ENCODE results near the gene ADCY2.

Gene ADCY2

DNA sequence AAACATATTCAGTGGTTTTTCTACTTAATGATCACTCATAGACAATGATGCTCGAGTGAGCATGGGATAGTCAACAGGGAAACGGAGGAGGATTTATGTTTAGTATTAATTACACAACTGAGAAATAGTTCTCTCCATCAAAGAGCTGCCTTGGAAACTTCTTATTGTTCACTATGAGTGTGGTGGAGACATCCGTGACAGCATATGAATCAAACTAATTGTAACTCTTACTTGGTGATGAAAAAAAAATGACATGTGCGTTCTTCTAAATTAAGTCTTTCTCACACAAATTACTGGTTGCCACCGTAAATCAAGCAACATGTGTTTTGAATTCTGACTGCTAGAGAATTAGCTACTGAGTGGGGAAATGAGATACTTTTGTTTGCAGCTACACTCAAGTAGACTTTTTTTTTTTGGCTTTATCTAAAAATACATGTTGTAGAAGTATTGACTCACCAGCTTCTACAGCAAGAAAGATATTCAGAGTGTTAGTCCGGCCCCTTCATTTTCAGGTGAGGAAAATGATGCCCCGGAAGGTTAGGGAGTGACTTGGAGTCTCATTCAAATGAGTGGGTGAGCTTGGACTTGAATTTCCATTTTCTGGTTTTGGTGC, 275.5 kb downstream of the ADCY2 start:
- Histone ChIP-seq H3K9me3 (replicated peaks in 1 of 11) (no peaks in the 10 kb centered on the region), H3K27me3 (no peaks in the 10 kb centered on the region), H3K36me3 (no peaks in the 10 kb centered on the region), H3K4me2 (no peak overlapping the region), H3K4me3 (no peak overlapping the region), H4K20me1 (no peaks in the 10 kb centered on the region), H3K27ac (no peak overlapping the region), H3K4me1 (no peaks in the 10 kb centered on the region), H3K9ac (no peak overlapping the region)
- no peak for TF ChIP-seq Cebpa-rat (IDR thresholded peaks at IDR 0.05)

DNA sequence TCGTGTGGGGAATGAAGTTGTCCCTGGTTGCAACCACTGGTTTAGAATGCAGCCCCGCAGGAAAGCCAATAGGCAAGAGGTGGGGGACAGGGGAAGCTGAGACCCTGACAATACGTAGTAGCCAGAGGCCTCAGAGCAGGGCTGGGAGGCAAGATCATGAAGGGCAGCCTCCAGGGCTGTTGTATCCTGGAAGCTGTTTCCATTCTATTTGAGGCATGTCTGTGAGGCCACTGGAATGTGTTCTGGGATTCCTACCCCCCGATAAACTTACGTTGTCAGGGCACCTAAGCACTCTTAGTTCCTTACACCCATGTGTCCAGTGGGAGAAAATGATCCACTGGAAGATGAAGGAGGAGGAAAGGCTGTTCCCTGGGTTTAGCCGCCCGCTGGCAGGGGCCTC, 277.7 kb downstream of the ADCY2 start:
- Histone ChIP-seq H3K9me3 (replicated peaks in 1 of 11) (no peaks in the 10 kb centered on the region), H3K36me3 (no peaks in the 10 kb centered on the region), H3K4me1 (no peaks in the 10 kb centered on the region), H3K9ac (no peak overlapping the region), H3K27ac (no peak overlapping the region), H3K4me2 (no peak overlapping the region), H4K20me1 (no peaks in the 10 kb centered on the region), H3K27me3 (no peaks in the 10 kb centered on the region), H3K4me3 (no peak overlapping the region)
- TF ChIP-seq Cebpa-rat (IDR thresholded peaks at IDR 0.05), result no peak

DNA sequence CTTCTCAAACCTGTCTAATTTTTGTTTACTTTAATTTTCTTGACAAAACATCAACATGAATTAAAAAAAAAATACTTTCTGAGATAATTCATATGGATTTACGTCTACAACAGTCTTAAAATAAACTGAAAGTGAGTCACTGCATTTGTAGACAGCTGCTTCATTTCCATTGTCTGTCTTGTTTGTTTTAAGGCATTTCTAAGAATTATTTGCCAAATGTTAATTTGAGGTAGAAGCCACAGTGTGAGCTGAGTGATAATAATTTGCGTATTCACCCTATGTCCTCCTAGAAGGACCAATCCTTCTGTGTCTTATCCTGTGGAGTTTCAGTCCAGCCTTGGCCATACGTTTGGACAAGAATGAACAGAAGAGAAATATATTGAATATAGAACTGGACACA, 280.5 kb downstream of the ADCY2 start:
- H3K9me3 ChIP-seq (replicated peaks in 1 of 11), result no peaks in the 10 kb centered on the region
- no peak overlapping the region for H3K27ac ChIP-seq
- H4K20me1 ChIP-seq, result no peaks in the 10 kb centered on the region
- H3K4me1 ChIP-seq, result no peaks in the 10 kb centered on the region
- H3K4me2 ChIP-seq, result no peak overlapping the region
- no peaks in the 10 kb centered on the region for H3K27me3 ChIP-seq
- no peak overlapping the region for H3K4me3 ChIP-seq
- no peak for TF ChIP-seq Cebpa-rat (IDR thresholded peaks at IDR 0.05)
- H3K9ac ChIP-seq, result no peak overlapping the region
- no peaks in the 10 kb centered on the region for H3K36me3 ChIP-seq

DNA sequence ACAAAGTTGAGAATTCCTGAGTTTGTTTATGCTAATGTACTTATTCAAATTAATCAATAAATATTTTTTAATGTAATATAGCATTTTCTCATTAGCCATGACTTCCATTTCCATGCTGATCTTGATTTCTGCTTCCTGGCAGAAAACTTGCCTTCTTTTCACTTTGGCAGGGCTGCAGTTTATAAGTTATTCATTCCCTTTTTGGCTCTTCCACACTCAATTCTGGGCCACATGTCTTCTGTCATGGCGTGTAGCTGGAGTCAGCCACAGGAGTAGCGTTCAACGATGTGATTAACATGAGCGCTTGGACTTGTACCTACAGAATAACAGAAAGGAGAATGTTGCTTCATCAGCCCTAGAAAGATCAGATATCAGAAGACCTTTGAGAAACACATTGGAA, 282.1 kb downstream of the ADCY2 start:
- Histone ChIP-seq H3K9me3 (replicated peaks in 1 of 11) (no peaks in the 10 kb centered on the region), H3K27me3 (no peaks in the 10 kb centered on the region), H3K4me2 (no peak overlapping the region), H3K36me3 (no peaks in the 10 kb centered on the region), H4K20me1 (no peaks in the 10 kb centered on the region), H3K27ac (no peak overlapping the region), H3K4me3 (no peak overlapping the region), H3K9ac (no peak overlapping the region), H3K4me1 (no peaks in the 10 kb centered on the region)
- no peak for TF ChIP-seq Cebpa-rat (IDR thresholded peaks at IDR 0.05)

DNA sequence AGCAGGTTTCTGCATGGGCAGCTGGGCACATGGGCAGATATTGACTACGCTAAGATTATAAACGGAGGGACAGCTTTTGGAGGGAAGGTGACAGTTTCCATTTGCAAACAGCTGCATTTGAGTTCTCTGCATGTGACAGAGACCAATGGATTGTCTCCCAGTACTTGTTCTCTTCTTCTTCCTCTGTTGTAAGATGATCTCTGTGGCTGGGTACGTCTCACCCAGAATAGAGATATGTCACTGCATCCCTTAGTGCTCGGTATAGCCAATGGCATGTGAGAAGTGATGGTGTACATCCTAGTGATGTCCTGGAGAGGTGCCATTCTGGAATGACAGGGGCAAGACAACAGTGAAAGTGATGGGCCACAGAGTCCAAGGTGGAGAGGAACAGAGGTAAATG, 283.7 kb downstream of the ADCY2 start:
- no peaks in the 10 kb centered on the region for H3K36me3 ChIP-seq
- TF ChIP-seq Cebpa-rat (IDR thresholded peaks at IDR 0.05), result no peak
- no peak overlapping the region for H3K4me3 ChIP-seq
- no peaks in the 10 kb centered on the region for H4K20me1 ChIP-seq
- no peak overlapping the region for H3K9ac ChIP-seq
- no peak overlapping the region for H3K27ac ChIP-seq
- no peaks in the 10 kb centered on the region for H3K4me1 ChIP-seq
- no peaks in the 10 kb centered on the region for H3K27me3 ChIP-seq
- no peak overlapping the region for H3K4me2 ChIP-seq
- no peaks in the 10 kb centered on the region for H3K9me3 ChIP-seq (replicated peaks in 1 of 11)

DNA sequence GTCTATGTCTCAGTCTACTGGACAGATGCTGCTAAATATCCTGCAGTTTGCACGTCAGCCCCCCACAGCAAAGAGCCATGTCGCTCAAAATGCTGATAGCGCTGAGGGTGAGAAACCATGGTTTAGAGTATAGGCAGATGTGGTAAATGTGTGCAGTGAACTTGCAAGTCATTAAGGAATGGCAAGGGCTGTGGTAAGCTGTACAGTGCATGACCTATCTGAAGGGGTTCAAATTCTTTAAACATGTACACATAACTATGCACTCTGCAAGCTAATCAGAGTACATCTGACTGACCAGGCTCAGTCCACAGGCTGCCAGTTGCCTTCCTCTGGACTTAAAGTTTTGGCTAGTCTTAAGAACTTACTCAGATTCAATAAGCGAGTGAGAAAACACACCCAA, 284.3 kb downstream of the ADCY2 start:
- no peak overlapping the region for H3K27ac ChIP-seq
- H3K9me3 ChIP-seq (replicated peaks in 1 of 11), result no peaks in the 10 kb centered on the region
- no peak overlapping the region for H3K4me2 ChIP-seq
- no peak overlapping the region for H3K9ac ChIP-seq
- H3K4me1 ChIP-seq, result no peaks in the 10 kb centered on the region
- H4K20me1 ChIP-seq, result no peaks in the 10 kb centered on the region
- H3K4me3 ChIP-seq, result no peak overlapping the region
- no peaks in the 10 kb centered on the region for H3K27me3 ChIP-seq
- no peaks in the 10 kb centered on the region for H3K36me3 ChIP-seq
- no peak for TF ChIP-seq Cebpa-rat (IDR thresholded peaks at IDR 0.05)

DNA sequence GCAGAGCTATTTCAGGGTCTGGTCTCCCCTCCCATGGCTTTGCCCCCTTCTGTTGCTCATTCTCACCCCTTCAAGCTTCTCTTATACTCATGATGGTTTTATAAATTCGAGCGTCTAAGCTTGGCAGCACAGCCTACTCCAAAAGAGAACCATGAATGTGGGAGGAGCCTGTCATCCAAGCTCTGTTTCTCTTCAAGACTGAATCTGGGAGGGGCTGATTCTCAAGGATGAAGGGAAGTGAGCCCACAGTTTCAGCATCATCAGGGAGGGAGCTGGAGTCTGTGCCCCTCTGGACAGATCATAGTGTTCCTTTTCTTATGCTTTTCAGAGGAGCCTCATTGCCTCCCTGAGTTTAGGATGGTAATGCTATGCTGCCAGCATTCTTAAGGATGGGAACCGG, 286.4 kb downstream of the ADCY2 start:
- no peak overlapping the region for H3K4me2 ChIP-seq
- H3K27ac ChIP-seq, result no peak overlapping the region
- H3K9me3 ChIP-seq (replicated peaks in 1 of 11), result no peaks in the 10 kb centered on the region
- TF ChIP-seq Cebpa-rat (IDR thresholded peaks at IDR 0.05), result no peak
- no peaks in the 10 kb centered on the region for H3K36me3 ChIP-seq
- H4K20me1 ChIP-seq, result no peaks in the 10 kb centered on the region
- no peaks in the 10 kb centered on the region for H3K27me3 ChIP-seq
- H3K4me1 ChIP-seq, result no peaks in the 10 kb centered on the region
- H3K4me3 ChIP-seq, result no peak overlapping the region
- no peak overlapping the region for H3K9ac ChIP-seq

DNA sequence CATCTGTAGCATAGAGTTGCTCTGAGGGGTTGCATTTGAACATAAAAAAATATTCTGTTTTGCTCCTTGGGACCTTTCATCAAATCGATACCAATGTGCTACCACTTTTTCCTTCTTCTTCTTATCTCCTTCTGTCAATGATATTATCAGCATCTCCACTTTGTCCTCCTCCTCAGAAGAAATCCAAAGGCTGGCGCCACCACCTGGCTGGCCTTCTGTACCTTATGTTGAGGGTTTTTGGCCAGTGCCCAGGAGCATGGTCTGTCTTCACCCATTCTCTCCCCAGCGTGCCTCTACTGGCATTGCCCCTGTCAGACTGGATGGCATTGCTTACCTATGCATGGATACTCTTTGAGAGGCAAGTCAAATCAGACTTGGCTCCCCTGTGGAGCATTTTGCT, 287.8 kb downstream of the ADCY2 start:
- Histone ChIP-seq H3K4me2 (no peak overlapping the region), H3K4me3 (no peak overlapping the region), H3K27ac (no peak overlapping the region), H4K20me1 (no peaks in the 10 kb centered on the region), H3K27me3 (no peaks in the 10 kb centered on the region), H3K4me1 (no peaks in the 10 kb centered on the region), H3K9ac (no peak overlapping the region), H3K36me3 (no peaks in the 10 kb centered on the region), H3K9me3 (replicated peaks in 1 of 11) (no peaks in the 10 kb centered on the region)
- no peak for TF ChIP-seq Cebpa-rat (IDR thresholded peaks at IDR 0.05)

DNA sequence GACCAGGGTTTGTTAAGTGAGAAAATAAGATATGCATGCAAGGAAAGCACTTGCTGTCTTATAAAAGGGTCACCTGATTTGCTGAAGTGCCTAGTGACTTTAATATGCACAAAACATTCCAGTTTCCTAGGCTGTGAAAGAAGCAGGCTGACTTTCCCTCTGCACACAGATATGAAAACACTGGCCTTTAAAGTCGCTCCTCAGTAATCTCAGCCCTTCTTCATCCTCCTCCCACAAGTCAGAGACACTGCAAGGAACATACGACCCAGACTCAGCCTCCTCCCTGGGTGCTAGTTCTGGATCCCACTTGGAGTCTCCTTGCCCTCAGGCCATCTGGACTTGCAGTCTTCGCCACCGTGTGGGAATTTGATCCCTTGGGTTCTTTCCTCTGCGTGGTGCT, 288.9 kb downstream of the ADCY2 start:
- no peak for TF ChIP-seq Cebpa-rat (IDR thresholded peaks at IDR 0.05)
- H4K20me1 ChIP-seq, result no peaks in the 10 kb centered on the region
- H3K27ac ChIP-seq, result no peak overlapping the region

DNA sequence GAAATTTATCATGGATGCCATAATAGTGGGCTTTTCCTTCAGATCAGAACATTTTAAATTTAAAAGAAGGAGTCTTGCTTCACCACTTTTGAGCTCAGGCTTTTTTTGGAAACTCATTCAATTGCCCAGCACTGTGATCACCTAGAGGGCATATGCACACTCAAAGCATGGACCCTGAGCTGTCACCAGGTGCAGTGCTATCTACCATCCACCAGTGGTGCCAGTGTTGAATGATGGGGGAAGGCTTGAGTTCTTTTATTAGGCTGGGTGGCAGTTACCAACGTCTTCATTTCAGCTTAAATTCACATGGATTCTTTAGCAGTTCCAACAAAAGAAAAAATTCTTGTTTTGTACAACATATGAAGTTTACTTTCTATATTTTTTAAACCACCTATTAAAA, 290.9 kb downstream of the ADCY2 start:
- peaks cover 0 to 5% (median 2%) of the 10 kb centered on the region in 11 experiments; a peak in 2 of 22 replicates for H3K9me3 ChIP-seq (replicated peaks in 1 of 11)
- no peak overlapping the region for H3K4me2 ChIP-seq
- no peak overlapping the region for H3K4me3 ChIP-seq
- no peak for TF ChIP-seq Cebpa-rat (IDR thresholded peaks at IDR 0.05)
- H3K4me1 ChIP-seq, result no peaks in the 10 kb centered on the region
- no peaks in the 10 kb centered on the region for H3K36me3 ChIP-seq
- no peaks in the 10 kb centered on the region for H4K20me1 ChIP-seq
- no peaks in the 10 kb centered on the region for H3K27me3 ChIP-seq
- no peak overlapping the region for H3K27ac ChIP-seq
- no peak overlapping the region for H3K9ac ChIP-seq

More for the DNA sequence above, 288.9 kb downstream of the ADCY2 start:
- Histone ChIP-seq H3K27me3 (no peaks in the 10 kb centered on the region), H3K4me1 (no peaks in the 10 kb centered on the region), H3K9me3 (replicated peaks in 1 of 11) (no peaks in the 10 kb centered on the region), H3K36me3 (no peaks in the 10 kb centered on the region), H3K9ac (no peak overlapping the region), H3K4me2 (no peak overlapping the region), H3K4me3 (no peak overlapping the region)
